ENCODE results near the gene KXD1. TPM values are rescaled to one million over a fixed set of nuclear protein-coding genes. Genes with fewer than 3 reads are reported as not detected.

The KXD1 gene
- total RNA-seq, 2 donors from 2014 or later = 60.7 to 114 TPM

- Histone ChIP-seq H3K4me1 (peaks cover 0 to 38% of the 10 kb centered on the region in 2 donors), H3K27me3 (no peaks in the 10 kb centered on the region), H3K27ac (peak overlapping the region in 1 of 2 donors; percentile 63), H3K36me3 (peaks cover 10% of the 10 kb centered on the region), H3K4me3 (peak overlapping the region in 1 of 2 donors; percentile 44), H3K9me3 (no peaks in the 10 kb centered on the region)
- no peak for DNase-seq (ENCODE audit: low spot score)
- TF ChIP-seq CTCF (IDR thresholded peaks at IDR 0.05) = no peak
Observed at GRCh38 chr19:18593367-18594095, 35.9 kb downstream of the KXD1 start.

- Histone ChIP-seq H3K4me3 (peak overlapping the region; percentile 28 to 44), H3K36me3 (peaks cover 10% of the 10 kb centered on the region), H3K4me1 (peaks cover 0 to 35% of the 10 kb centered on the region in 2 donors), H3K9me3 (no peaks in the 10 kb centered on the region), H3K27me3 (no peaks in the 10 kb centered on the region), H3K27ac (peak overlapping the region; percentile 2 to 63)
- peak; percentile 95 to 98 for TF ChIP-seq CTCF (IDR thresholded peaks at IDR 0.05)
- peak; percentile 73 for DNase-seq (ENCODE audit: low spot score)
Observed at GRCh38 chr19:18594096-18594823, 36.6 kb downstream of the KXD1 start.

GRCh38 chr19:18594824-18595373 lies 37.2 kb downstream of the KXD1 start:
- Histone ChIP-seq H3K4me1 (peaks cover 0 to 29% of the 10 kb centered on the region in 2 donors), H3K36me3 (peaks cover 10% of the 10 kb centered on the region), H3K27ac (peak overlapping the region; percentile 2 to 63), H3K9me3 (no peaks in the 10 kb centered on the region), H3K4me3 (peak overlapping the region; percentile 28 to 44), H3K27me3 (no peaks in the 10 kb centered on the region)
- TF ChIP-seq CTCF (IDR thresholded peaks at IDR 0.05) = no peak
- no peak for DNase-seq (ENCODE audit: low spot score)

GRCh38 chr19:18595475-18595874 lies 37.8 kb downstream of the KXD1 start:
- H3K27me3 ChIP-seq = no peaks in the 10 kb centered on the region
- no peak for DNase-seq (ENCODE audit: low spot score)

DNA sequence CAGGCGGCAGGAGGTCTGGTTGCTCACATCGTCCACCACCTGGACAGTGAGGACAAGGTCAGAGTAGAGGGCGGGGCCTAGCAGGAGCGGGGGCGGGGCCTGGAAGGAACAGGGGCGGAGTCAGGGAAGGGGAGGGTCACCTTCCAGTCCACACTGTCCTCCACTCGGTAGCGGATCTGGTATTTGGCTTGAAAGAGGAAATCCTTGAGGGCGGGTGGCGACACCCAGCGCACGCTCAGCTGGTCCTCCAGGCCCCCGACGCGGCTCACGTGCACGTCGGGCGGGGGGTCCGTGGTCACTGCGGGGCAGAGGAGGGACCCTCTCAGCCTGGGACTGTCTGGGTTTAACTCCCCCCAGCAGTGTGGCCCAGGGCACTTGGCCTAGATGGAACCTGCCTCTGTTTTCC lies 39.1 kb downstream of the KXD1 start:
- H3K27me3 ChIP-seq = no peaks in the 10 kb centered on the region
- no peaks in the 10 kb centered on the region for H3K36me3 ChIP-seq
- H3K27ac ChIP-seq = no peak overlapping the region
- no peak for TF ChIP-seq CTCF (IDR thresholded peaks at IDR 0.05)
- no peaks in the 10 kb centered on the region for H3K9me3 ChIP-seq
- no peak overlapping the region for H3K4me3 ChIP-seq
- peak; percentile 66 for DNase-seq (ENCODE audit: low spot score)
- peaks cover 0 to 28% of the 10 kb centered on the region in 2 donors for H3K4me1 ChIP-seq

More at GRCh38 chr19:18595475-18595874, 37.8 kb downstream of the KXD1 start:
- no peak for TF ChIP-seq CTCF (IDR thresholded peaks at IDR 0.05)
- Histone ChIP-seq H3K27ac (no peak overlapping the region), H3K4me3 (no peak overlapping the region), H3K9me3 (no peaks in the 10 kb centered on the region), H3K4me1 (peaks cover 0 to 28% of the 10 kb centered on the region in 2 donors), H3K36me3 (peaks cover 9% of the 10 kb centered on the region)
